GM13977 (cell line): ENCODE data around the gene DOCK10.

Source experiments
- DNase-seq: peaks from one replicate; pipeline ENCODE4 v3.0.0; 2012; ENCODE audit warnings: low spot score
- in situ Hi-C: fragments of 300-500 bp; cut with MboI; formaldehyde crosslinking; loops from one replicate; pipeline ENCODE4 v1.12.0; 2022; ENCODE audit warnings: low sequenced_read_pairs, low pct_unique_long_range_greater_than_20kb, mixed read lengths, inconsistent platforms; ENCODE audit not compliant: unreplicated experiment
- TF ChIP-seq, protein P1 (sequence below): IDR thresholded peaks from 2 replicates; pipeline ENCODE4 v1.5.1; 2012; ENCODE audit warnings: mild to moderate bottlenecking, control low read depth; ENCODE audit not compliant: insufficient read depth; ENCODE audit errors: extremely low read depth, missing control alignments

DOCK10 gene

DNA sequence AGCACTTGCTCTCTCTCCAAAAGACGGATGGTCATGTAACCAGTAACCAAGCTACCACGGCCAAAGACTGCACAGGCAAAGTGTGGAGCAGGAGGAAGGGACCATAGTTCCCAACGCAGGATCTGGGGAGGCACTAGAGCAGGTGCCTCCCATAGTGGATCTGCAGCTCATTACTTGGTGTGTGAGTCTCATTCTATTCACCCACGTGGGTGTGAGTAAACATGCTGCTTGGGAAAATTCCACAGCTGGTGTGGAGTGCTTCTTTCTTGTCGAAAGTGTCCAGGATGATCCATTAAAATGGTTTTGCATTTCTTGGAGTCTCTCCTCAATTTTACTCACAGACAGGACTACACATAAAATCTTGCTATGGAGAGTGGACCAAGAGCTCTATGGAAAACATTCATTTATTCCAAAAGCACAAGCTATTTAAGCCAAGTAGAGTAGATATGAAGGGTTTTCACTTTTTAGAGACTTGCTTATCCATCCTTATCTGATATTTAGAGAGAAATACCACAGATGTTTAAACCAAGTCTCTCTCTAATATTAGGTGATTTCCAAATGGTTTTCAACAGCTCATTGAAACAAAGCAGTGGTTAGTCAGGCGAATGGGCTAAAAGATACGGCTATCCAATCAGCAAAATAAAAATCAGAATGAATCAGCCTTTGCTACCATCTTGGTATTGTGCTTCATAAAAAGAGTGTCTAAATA is 221.8 kb downstream of the DOCK10 start:
- TF ChIP-seq, protein P1, sequence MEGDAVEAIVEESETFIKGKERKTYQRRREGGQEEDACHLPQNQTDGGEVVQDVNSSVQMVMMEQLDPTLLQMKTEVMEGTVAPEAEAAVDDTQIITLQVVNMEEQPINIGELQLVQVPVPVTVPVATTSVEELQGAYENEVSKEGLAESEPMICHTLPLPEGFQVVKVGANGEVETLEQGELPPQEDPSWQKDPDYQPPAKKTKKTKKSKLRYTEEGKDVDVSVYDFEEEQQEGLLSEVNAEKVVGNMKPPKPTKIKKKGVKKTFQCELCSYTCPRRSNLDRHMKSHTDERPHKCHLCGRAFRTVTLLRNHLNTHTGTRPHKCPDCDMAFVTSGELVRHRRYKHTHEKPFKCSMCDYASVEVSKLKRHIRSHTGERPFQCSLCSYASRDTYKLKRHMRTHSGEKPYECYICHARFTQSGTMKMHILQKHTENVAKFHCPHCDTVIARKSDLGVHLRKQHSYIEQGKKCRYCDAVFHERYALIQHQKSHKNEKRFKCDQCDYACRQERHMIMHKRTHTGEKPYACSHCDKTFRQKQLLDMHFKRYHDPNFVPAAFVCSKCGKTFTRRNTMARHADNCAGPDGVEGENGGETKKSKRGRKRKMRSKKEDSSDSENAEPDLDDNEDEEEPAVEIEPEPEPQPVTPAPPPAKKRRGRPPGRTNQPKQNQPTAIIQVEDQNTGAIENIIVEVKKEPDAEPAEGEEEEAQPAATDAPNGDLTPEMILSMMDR = no peak
- no peak for DNase-seq
- in situ Hi-C loops = no loop called here

DNA sequence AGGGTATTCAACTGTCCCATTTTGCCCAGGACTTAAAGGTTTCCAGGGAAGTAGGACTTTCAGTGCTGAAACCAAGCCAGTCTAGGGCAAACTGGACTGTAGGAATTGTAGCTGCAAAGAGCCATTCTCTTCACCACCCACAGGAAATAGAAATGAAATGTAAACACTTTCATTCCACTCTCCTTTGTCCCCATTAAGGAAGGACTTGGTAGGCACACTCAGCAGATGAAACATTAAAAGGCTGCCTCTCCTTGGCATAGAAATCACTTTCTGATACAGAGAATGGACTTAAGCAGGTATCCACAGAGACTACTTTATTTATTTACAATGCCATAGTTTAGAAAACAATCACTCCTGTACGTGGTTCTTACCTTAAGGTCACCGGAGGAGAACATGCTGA is 223.2 kb downstream of the DOCK10 start:
- TF ChIP-seq, protein P1 = no peak
- in situ Hi-C loops = no loop called here

DNA sequence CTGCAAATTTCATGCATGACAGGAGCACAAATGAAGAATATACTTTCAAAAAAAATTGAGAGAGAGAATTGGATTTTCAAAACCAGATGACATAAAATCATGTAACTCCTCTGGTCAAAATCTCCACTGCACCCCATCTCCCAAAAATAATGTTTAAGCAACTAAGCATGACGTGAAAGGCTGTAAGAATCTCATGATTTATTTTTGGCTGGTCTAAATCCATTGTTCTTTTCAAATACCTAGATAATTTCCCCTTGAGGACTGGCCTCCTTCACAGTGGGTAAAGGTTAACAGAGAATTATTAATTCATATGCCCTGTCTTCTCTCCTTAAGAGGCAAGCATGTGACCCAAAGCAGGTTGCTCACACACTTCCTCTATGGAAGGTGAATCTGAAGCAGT is 224.6 kb downstream of the DOCK10 start:
- DNase-seq = no peak
- in situ Hi-C loops = no loop called here
- TF ChIP-seq, protein P1 = no peak

More for the DNA sequence above, 223.2 kb downstream of the DOCK10 start:
- DNase-seq = no peak

DNA sequence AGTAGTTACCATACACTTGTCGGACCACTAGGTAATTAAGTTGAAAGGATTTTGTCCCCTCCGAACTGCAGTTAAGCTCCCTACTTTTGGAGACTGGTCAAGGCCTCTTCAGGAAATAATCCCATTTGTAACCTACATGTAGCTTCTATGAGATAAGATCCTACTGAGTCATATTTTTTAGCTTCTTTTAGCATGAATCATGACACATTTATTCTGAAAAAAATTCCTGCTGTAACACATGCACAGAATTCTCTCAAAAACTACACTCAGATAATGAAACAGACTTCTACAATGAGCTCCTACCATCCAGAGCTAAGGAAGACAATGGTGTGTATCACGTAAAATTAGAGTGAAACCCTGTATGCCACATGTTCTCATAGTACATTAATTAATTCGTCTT is 225.5 kb downstream of the DOCK10 start:
- in situ Hi-C loops = no loop called here
- TF ChIP-seq, protein P1 = no peak
- no peak for DNase-seq

DNA sequence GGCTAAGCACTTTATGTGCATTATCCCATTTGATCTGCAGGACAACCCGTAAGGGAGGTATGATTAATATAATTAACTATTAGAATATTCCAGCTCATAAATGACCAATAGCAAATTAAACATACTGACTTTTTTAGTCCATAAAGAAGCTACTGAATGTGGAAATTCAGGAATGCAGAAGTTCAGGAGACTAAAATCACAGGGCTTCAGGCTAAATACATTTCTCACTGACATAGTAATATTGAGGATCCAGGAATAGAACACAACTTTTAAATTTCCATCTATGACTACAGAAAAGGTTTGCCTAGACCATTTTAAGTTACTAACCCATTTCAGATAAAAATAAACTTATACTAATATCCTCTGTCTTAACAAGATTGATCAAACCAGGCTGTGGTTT is 228.7 kb downstream of the DOCK10 start:
- in situ Hi-C loops = no loop called here
- DNase-seq = no peak
- TF ChIP-seq, protein P1 = no peak

DNA sequence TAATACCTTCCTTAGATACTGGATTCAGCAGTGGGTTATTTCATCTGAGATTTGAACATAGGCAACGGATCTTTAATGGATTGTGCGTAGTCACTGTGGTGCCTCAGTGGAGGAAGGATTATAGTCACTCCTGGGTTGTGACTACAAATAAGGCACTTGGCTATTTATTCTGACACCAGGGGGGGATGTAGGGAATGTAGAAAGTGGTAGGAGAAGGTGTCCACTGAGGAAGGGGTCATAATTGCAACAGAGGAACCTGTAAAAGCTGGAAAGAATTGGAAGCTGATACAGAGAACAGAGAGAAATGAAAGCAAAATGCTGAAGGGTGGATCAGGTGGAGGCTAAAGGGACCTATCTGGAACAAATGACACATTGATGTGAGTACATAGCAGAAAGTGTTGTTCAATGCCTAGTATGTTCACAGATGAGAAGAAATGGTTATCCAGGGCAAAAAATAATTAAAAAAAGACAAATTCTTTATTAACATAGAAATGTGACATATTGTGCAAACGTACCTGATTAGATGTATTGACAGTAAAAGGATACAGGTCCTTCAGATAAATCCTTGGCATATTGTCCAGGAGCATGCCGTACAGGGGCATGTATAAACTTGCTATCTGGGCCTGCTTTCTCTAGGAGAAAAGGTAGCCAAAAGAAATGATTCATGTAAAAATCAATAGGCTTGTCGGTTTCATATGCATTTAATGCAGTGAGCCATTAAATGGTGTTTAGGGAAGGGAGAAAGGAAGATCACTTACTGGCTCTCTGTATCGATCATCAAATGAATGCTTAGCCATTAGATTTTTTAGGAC is 234.9 kb downstream of the DOCK10 start:
- TF ChIP-seq, protein P1 = no peak
- in situ Hi-C loops = no loop called here
- no peak for DNase-seq
